ENCODE measurements around the gene COL18A1.

DNA sequence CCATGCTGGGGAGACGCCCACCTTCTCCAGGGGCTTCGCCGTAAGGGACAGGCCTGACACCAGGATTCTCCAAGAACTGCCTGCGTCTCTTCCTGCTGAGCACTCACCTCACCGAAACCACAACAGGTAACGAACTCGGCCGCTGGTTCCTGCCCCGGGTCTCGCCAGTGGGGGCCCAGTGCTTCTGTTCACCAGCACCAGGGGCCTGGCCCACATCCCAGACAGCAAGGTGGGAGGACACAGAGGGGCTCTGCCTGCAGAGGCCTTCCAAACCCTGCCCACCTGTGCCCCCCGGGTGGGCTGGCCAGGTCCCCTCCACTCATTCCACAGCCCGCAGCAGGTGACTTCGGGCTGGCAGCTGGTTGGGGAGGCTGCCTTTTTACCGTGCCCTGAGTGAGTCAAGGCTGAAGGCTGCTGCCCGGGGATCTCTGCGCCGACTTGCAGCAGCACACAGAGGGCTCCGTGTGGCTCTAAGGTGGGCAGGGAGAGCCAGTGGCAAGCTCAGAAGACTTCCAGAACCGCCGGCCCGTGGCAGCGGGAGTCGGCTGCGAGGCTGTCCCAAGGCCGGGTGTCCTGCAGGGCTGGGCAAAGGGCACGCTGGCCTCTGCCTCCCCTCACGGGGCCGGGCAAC, 14.7 kb upstream of the COL18A1 start:
- TF ChIP-seq, protein P1, sequence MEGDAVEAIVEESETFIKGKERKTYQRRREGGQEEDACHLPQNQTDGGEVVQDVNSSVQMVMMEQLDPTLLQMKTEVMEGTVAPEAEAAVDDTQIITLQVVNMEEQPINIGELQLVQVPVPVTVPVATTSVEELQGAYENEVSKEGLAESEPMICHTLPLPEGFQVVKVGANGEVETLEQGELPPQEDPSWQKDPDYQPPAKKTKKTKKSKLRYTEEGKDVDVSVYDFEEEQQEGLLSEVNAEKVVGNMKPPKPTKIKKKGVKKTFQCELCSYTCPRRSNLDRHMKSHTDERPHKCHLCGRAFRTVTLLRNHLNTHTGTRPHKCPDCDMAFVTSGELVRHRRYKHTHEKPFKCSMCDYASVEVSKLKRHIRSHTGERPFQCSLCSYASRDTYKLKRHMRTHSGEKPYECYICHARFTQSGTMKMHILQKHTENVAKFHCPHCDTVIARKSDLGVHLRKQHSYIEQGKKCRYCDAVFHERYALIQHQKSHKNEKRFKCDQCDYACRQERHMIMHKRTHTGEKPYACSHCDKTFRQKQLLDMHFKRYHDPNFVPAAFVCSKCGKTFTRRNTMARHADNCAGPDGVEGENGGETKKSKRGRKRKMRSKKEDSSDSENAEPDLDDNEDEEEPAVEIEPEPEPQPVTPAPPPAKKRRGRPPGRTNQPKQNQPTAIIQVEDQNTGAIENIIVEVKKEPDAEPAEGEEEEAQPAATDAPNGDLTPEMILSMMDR (IDR thresholded peaks at IDR 0.05) = no peak
- no peak for TF ChIP-seq POLR2A (IDR thresholded peaks at IDR 0.05)
